Tibial nerve (tissue), 4 donors: ENCODE measurements around the gene HLA-DOB.

Experiments used
- CTCF ChIP-seq, 5 experiments: fragments of 200-600 bp in 3 of 5; fragments of 450-650 bp in 2 of 5; sonication (generic) in 3 of 5; IDR thresholded peaks; one replicate each; pipeline ENCODE4 v1.5.1; 2016 to 2019; ENCODE audit warnings: antibody characterized with exemption in 5 of 5, mild to moderate bottlenecking in 3 of 5, moderate library complexity in 2 of 5
- EP300 ChIP-seq, 2 donors: sonication (generic); formaldehyde crosslinking; IDR thresholded peaks; one replicate each; pipeline ENCODE4 v1.6.1; 2017; ENCODE audit warnings: antibody characterized with exemption in 2 of 2, mild to moderate bottlenecking in 1 of 2
- POLR2A ChIP-seq, 2 donors: fragments of 450-650 bp; IDR thresholded peaks; one replicate each; pipeline ENCODE4 v1.6.1; 2017; ENCODE audit warnings: antibody characterized with exemption in 2 of 2, mild to moderate bottlenecking in 2 of 2, moderate library complexity in 2 of 2

- TF ChIP-seq CTCF (IDR thresholded peaks at IDR 0.05) (no peak), POLR2A (IDR thresholded peaks at IDR 0.05) (no peak), EP300 (IDR thresholded peaks at IDR 0.05) (no peak)
These were observed 17.1 kb downstream of the HLA-DOB start for GRCh38 chr6:32799740-32800139.
